Measurements from ENCODE around the gene MED27. TPM values are rescaled to one million over a fixed set of nuclear protein-coding genes. Genes with fewer than 3 reads are reported as not detected.
"Not testable (repeated sequence)": the region's sequence is repeated elsewhere in the genome, so short reads cannot be mapped to it uniquely, and the experiment has no call there.

Gene MED27
- total and polyA plus RNA-seq, 2 experiments from 2014 or later = 17.2 to 32.1 TPM

DNA sequence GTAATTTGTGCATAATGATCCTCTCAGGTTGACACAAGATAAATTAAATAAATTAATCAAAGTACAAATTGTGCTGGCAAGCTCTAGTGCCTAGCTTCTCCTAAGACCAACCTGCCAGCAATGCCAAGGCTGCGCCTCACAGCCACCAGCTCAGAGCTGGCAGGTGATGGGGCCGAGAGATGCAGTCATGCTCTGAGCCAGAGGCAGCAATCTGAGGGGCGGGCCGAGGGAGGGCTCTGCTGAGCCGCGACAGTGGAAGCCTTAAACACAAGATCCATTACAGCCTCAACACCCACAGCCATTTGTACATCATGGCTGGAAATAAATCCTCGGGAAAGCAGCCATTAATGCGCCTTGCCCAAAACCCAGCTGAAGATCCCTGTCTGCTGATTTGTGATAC is 20.3 kb downstream of the MED27 start:
- Histone ChIP-seq H3K36me3 (replicated peaks; ENCODE audit: insufficient read depth, low read depth) (no peaks in the 10 kb centered on the region), H3K4me2 (no peak overlapping the region), H3K27me3 (no peaks in the 10 kb centered on the region), H3K9me2 (replicated peaks; ENCODE audit: insufficient read depth) (no peaks in the 10 kb centered on the region), H3K27ac (no peak overlapping the region), H3K4me1 (ENCODE audit: insufficient read depth) (no peaks in the 10 kb centered on the region), H3K4me3 (no peak overlapping the region), H3K9me3 (ENCODE audit: low read depth) (no peaks in the 10 kb centered on the region), H2AFZ (no peak overlapping the region), H3K79me2 (peaks cover 70% of the 10 kb centered on the region), H4K20me1 (ENCODE audit: insufficient read depth, poor library complexity, severe bottlenecking) (peaks cover 10% of the 10 kb centered on the region)
- no peak for DNase-seq (ENCODE audit: low spot score)
- TF ChIP-seq, protein P1, sequence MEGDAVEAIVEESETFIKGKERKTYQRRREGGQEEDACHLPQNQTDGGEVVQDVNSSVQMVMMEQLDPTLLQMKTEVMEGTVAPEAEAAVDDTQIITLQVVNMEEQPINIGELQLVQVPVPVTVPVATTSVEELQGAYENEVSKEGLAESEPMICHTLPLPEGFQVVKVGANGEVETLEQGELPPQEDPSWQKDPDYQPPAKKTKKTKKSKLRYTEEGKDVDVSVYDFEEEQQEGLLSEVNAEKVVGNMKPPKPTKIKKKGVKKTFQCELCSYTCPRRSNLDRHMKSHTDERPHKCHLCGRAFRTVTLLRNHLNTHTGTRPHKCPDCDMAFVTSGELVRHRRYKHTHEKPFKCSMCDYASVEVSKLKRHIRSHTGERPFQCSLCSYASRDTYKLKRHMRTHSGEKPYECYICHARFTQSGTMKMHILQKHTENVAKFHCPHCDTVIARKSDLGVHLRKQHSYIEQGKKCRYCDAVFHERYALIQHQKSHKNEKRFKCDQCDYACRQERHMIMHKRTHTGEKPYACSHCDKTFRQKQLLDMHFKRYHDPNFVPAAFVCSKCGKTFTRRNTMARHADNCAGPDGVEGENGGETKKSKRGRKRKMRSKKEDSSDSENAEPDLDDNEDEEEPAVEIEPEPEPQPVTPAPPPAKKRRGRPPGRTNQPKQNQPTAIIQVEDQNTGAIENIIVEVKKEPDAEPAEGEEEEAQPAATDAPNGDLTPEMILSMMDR (IDR thresholded peaks at IDR 0.05; ENCODE audit: poor library complexity) = no peak
- TF ChIP-seq EZH2 (IDR thresholded peaks at IDR 0.05; ENCODE audit: borderline replicate concordance) = no peak
- no peak for TF ChIP-seq EZH2phosphoT487 (IDR thresholded peaks at IDR 0.05; ENCODE audit: low read depth, severe bottlenecking, unreplicated experiment)
- WGBS (ENCODE audit: low lambda C conversion rate, missing lambda C conversion rate) = 92% methylated on average over 8 of the region's 8 CpGs

- Histone ChIP-seq H4K20me1 (ENCODE audit: insufficient read depth, poor library complexity, severe bottlenecking) (peaks cover 13% of the 10 kb centered on the region), H3K79me2 (peaks cover 64% of the 10 kb centered on the region)
- H2AFZ ChIP-seq; H3K27ac ChIP-seq; H3K4me2 ChIP-seq; H3K36me3 ChIP-seq (replicated peaks; ENCODE audit: insufficient read depth, low read depth); DNase-seq (ENCODE audit: low spot score); H3K27me3 ChIP-seq; H3K9me3 ChIP-seq (ENCODE audit: low read depth); H3K4me3 ChIP-seq; H3K4me1 ChIP-seq (ENCODE audit: insufficient read depth); H3K9me2 ChIP-seq (replicated peaks; ENCODE audit: insufficient read depth): not testable (repeated sequence)
- WGBS (ENCODE audit: low lambda C conversion rate, missing lambda C conversion rate) = 83% methylated on average over 6 of the region's 6 CpGs
Observed at GRCh38 chr9:132058226-132058625, 21.4 kb downstream of the MED27 start.

- Histone ChIP-seq H3K27me3 (no peaks in the 10 kb centered on the region), H3K9me2 (replicated peaks; ENCODE audit: insufficient read depth) (no peaks in the 10 kb centered on the region), H3K4me3 (no peak overlapping the region), H4K20me1 (ENCODE audit: insufficient read depth, poor library complexity, severe bottlenecking) (peaks cover 16% of the 10 kb centered on the region), H3K36me3 (replicated peaks; ENCODE audit: insufficient read depth, low read depth) (no peaks in the 10 kb centered on the region), H3K27ac (no peak overlapping the region), H3K9me3 (ENCODE audit: low read depth) (no peaks in the 10 kb centered on the region), H3K79me2 (peaks cover 54% of the 10 kb centered on the region), H3K4me2 (no peak overlapping the region), H2AFZ (no peak overlapping the region), H3K4me1 (ENCODE audit: insufficient read depth) (no peaks in the 10 kb centered on the region)
- 90% methylated on average over 11 of the region's 11 CpGs for WGBS (ENCODE audit: low lambda C conversion rate, missing lambda C conversion rate)
- no peak for TF ChIP-seq EZH2 (IDR thresholded peaks at IDR 0.05; ENCODE audit: borderline replicate concordance)
- DNase-seq (ENCODE audit: low spot score) = no peak
Observed at GRCh38 chr9:132056717-132057560, 22.7 kb downstream of the MED27 start.

DNA sequence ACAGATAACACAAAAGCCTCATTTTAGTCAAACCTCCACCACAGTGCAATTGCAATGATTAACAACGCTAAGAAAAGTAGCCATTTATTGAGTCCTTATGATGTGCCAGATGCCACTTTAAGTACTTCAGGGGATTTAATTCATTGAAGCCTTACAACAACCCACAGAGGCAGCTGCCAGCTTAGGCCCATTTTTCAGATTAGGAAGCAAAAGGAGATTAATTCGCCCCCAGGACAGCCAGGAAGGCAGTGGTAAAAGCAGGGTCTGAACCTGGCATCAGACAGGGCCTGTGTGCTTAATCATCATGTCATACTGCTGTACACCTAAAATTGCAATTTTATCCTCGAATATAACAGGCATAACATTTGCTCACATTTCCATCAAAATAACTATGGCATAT is 23.9 kb downstream of the MED27 start:
- H4K20me1 ChIP-seq (ENCODE audit: insufficient read depth, poor library complexity, severe bottlenecking) = peaks cover 17% of the 10 kb centered on the region
- TF ChIP-seq, protein P1 (IDR thresholded peaks at IDR 0.05; ENCODE audit: poor library complexity) = no peak
- TF ChIP-seq EZH2 (IDR thresholded peaks at IDR 0.05; ENCODE audit: borderline replicate concordance) (no peak), EZH2phosphoT487 (IDR thresholded peaks at IDR 0.05; ENCODE audit: low read depth, severe bottlenecking, unreplicated experiment) (no peak)
- WGBS (ENCODE audit: low lambda C conversion rate, missing lambda C conversion rate) = 91% methylated on average over 3 of the region's 3 CpGs
- H3K4me2 ChIP-seq = no peak overlapping the region
- H3K27me3 ChIP-seq = no peaks in the 10 kb centered on the region
- no peak overlapping the region for H3K4me3 ChIP-seq
- no peak overlapping the region for H2AFZ ChIP-seq
- H3K9me2 ChIP-seq (replicated peaks; ENCODE audit: insufficient read depth) = no peaks in the 10 kb centered on the region
- no peak for DNase-seq (ENCODE audit: low spot score)
- H3K4me1 ChIP-seq (ENCODE audit: insufficient read depth) = no peaks in the 10 kb centered on the region
- H3K36me3 ChIP-seq (replicated peaks; ENCODE audit: insufficient read depth, low read depth) = no peaks in the 10 kb centered on the region
- peaks cover 58% of the 10 kb centered on the region for H3K79me2 ChIP-seq
- H3K27ac ChIP-seq = no peak overlapping the region
- H3K9me3 ChIP-seq (ENCODE audit: low read depth) = no peaks in the 10 kb centered on the region

All from hepatocyte (in vitro differentiated cells).